NCI-H526 treated with DMSO at 0.1 percent for 48 hours (cell line): ENCODE data around the gene PHYKPL.
"Not testable (repeated sequence)": the region's sequence is repeated elsewhere in the genome, so short reads cannot be mapped to it uniquely, and the experiment has no call there.

Experiments
- DNase-seq: peaks from one replicate; lab custom pipeline; 2025; lab: John Stamatoyannopoulos, UW

PHYKPL gene

DNA sequence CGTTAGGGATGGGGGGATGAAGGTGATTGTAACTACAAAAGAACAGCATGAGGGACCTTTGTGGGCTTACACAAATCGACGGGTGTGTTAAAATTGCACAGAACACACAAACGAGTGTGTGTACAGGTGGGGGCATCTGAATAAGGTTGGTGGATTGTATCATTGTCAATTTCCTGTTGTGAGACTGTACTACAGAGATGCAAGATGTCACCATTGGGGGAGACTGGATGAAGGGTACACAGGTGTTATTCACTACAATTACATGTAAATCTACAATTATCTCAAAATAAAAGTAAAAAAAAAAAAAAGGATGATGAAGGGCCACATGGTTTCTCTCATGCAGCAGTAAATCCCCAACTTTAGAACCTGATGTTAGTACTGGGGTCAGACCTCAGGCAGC lies 31.4 kb upstream of the PHYKPL start:
- no peak for DNase-seq

DNA sequence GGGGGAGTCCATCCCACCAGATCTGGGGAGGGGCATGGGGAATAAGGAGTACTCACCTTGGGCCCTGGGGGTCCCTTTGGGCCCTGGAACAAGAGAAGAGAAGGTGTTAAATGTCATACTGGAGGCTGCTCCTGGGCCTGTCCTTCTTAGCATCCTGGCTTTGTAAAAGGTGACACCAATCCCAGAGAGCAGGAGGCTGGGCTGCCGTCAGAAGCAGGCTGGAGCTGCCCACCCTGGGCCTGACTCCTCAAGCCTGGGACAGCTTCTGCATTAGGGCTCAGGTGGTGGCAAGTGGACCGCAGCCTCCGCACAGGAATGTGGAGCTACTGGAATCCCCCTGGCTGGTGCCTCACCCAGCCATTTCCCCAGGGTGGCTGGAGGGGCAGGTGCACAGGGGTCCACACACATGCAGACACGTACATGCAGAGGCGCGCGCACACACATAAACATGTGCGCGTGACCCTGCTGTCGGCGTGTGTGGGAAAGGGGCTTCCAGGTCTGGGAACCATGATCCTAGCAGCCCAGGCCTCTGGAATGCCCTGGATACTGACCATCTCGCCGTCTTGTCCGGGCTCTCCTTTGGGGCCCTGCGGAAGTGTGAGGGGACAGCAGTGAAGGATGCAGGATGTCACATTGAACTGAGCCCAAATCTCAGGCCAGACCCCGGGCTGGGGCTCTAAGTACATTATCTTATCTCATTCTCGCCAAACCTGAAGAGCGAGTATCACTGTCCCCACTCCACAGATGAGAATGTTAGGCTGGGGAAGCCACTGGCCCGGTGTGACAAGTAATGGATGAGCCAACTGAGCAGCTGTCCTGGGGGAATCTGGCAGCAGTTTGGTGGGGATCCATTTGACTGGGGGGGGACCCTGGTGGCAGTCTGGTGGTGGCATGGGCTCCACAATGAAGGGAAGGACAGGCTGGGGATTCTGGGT lies 29.3 kb upstream of the PHYKPL start:
- DNase-seq: no peak

DNA sequence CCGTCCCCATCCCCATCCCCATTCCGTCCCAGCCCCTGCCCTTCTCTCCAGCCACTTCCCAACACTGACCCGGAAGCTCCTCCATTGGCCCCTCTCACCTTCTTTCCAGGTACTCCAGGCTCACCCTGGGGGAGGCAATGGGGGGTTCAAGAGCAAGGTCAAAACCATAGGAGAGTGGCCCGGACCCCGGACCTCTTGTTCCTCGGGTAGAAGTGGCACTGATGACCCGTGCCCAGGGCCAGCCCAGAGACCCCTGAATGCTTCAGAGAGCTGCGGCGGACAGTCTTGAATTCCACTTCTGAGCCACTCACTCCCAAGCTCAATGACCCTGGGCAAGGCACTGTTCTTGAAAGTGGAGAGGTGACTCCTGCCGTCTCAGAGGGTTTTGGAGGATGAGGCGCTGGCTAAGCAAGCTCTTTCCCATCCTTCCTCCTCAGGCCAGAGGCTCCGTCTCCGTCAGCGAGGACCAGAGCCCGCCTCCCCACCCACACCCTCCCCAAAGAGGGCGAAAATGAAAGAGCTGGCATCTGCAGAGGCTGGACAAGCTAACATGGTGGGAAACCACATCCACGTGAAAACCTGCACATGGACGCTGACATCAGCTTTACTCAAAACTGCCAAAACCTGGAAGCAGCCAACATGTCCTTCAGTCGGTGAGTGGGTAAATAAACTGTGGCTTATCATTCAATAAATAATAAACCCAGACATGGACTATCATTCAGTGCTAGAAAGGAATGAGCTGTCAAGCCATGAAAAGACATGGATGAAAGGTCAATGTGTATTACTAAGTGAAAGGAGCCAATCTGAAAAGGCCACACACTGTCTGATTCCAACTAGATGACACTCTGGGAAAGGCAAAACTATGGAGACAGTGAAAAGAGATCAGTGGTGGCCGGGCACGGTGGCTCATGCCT lies 27.3 kb upstream of the PHYKPL start:
- no peak for DNase-seq

DNA sequence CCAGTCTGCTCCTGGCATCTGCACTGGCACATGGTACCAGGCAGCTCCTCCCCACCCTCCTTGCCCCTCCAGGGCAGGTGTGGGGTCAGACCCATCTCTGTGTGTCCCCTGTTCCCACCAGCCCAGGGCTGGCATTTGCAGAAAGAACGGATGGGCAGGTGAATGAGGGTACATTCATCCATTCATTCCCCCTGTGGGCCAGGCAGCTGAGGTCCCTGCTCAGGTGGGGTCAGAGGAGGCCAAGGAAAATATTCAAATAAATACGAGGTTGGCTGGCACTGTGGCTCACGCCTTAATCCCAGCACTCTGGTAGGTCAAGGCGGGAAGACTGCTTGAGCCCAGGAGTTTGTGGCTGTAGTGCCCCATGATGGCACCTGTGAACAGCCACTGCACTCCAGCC lies 25.0 kb upstream of the PHYKPL start:
- no peak for DNase-seq

- DNase-seq: no peak
Observed at GRCh38 chr5:178256746-178257145, 24.1 kb upstream of the PHYKPL start.

GRCh38 chr5:178253632-178254031 lies 21.0 kb upstream of the PHYKPL start:
- DNase-seq: not testable (repeated sequence)

DNA sequence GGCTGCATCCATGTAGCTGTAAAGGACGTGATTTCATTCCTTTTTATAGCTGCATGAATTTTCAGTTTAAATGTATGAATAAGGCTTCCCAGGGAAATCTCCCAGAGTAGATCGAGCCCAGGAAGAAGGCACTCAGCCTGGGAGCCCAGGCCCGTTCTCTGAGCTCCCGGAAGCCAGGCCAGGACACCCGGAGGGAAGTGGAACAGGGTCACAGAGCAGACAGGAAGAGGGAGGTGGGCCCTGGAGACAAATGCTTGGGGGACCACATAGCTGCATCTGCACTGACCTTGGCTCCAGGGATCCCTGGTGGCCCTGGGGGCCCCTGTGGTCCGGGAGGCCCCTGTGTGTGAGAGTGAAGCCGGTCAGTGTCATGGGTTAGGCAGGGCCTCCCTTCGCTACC lies 19.7 kb upstream of the PHYKPL start:
- DNase-seq: no peak

DNA sequence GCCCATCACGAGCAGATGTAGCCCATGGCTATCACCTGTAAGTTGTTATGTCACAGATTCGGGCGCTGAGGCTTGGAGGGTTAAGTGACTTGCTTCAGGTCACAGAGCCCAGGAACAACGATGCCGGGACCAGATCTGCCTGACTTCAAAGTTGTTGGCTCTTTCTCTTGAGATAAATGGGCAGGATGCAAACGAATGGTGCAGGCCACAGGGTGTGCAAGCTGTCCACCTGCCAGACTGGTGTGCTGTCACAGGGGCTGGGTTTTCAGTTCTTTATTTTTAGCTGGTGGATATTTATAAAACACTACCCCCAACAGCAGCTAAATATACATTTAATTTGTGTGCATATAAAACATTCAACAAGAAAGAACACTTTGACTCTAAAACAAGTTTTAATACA lies 17.7 kb upstream of the PHYKPL start:
- DNase-seq: no peak

GRCh38 chr5:178249191-178249989 lies 16.8 kb upstream of the PHYKPL start:
- no peak for DNase-seq

DNA sequence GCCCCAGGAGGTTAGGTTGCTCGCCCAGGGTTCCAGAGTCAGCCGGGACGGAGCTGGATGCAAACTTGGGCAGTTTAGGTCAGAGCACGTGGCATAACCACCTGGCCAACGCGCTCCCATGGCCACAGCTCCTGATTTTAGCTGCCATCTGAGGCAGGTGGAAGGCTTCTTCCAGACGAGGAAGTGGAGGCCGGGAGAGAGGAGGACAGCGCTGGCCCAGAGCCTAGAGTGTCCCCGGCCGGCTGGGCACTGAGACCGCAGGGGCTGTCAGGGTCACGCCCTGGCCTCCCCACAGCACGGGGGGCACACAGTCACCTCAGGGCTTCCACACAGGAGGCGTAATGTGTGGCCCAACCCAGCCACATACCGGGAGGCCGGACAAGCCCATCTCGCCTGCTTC lies 16.1 kb upstream of the PHYKPL start:
- DNase-seq: no peak

GRCh38 chr5:178247481-178248456 lies 15.2 kb upstream of the PHYKPL start:
- no peak for DNase-seq

DNA sequence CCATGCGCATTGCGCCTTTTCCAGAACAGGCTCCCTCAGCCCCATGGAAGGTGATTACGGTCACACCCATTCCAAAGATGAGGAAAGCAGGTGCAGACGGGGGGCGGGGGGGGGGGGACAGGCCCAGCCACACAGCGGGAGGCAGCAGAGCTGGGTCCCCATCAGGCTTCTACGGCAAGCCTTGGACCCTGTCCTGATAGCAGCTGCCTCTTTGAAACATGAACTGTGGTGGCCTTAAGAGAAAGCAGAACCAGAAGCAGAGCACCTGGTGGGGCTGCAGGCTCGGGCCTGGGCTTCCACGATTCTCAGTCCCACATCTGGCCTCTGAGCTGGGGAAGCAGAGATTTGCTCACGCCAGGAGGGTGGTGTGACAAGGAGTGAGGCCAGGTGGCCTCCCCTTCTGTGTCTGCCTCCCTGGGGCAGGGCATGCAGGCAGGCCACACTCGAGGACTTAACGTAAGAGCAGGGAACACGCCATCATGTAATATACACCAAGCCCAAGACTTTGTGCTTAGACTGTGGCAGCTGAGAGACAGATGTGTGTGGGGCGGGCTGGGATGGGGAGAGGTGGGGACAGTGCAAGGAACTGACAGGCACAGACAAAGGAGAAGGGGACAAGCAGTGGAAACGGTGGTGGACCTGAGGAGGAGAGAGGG lies 14.2 kb upstream of the PHYKPL start:
- no peak for DNase-seq

DNA sequence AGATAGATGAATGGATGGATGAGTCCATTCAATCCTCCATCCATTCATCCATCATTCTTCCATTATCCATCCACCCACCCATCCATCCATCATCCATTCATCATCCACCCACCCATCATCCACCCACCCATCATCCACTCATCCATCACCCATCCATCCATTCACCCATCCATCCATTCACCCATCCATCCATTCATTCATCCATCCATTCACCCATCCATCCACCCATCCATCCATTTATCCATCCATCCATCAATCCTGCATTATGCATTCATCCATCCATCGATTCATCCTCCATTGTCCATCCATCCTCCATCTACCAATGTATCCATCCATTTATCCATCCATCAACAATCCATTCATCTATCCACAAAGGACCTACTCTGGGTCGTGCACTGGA lies 12.8 kb upstream of the PHYKPL start:
- DNase-seq: no peak

GRCh38 chr5:178244576-178244975 lies 12.0 kb upstream of the PHYKPL start:
- DNase-seq: no peak

GRCh38 chr5:178242416-178242815 lies 9.8 kb upstream of the PHYKPL start:
- no peak for DNase-seq

GRCh38 chr5:178241688-178242231 lies 9.2 kb upstream of the PHYKPL start:
- no peak for DNase-seq

GRCh38 chr5:178241231-178241663 lies 8.6 kb upstream of the PHYKPL start:
- no peak for DNase-seq

- DNase-seq: no peak
Observed at GRCh38 chr5:178240766-178241165, 8.2 kb upstream of the PHYKPL start.

- no peak for DNase-seq
Observed at GRCh38 chr5:178240341-178240741, 7.7 kb upstream of the PHYKPL start.
